B cell (primary cell): ENCODE data around the gene SOX8. TPM values are rescaled to one million over a fixed set of nuclear protein-coding genes. Genes with fewer than 3 reads are reported as not detected.

Experiments
- ATAC-seq: fragments of 200-7000 bp; cut with Tn5 transposase; one replicate; pipeline ENCODE4 v1.10.0; 2021; ENCODE audit warnings: low read depth, mild to moderate bottlenecking, moderate number of reproducible peaks, moderate library complexity
- CTCF ChIA-PET: fragments of 350-600 bp; sonication (Branson Sonifier 250); formaldehyde crosslinking; loops from one replicate; lab custom pipeline; 2021; ENCODE audit warnings: antibody characterized with exemption, inconsistent platforms; lab: Charles Lee
- POLR2A ChIA-PET: fragments of 350-600 bp; sonication (Branson Sonifier 250); formaldehyde crosslinking; loops from one replicate; lab custom pipeline; 2021; ENCODE audit warnings: antibody characterized with exemption; lab: Charles Lee
- DNase-seq: peaks from one replicate; pipeline ENCODE4 v3.0.0; 2013
- H2AFZ ChIP-seq: 2 replicates; pipeline ENCODE4 v1.6.1; 2012; ENCODE audit warnings: mild to moderate bottlenecking, low read depth, low read length; ENCODE audit not compliant: insufficient read depth, poor library complexity, severe bottlenecking
- H3K27ac ChIP-seq, 2 donors: 1 replicate in 1 of 2; 2 replicates in 1 of 2; pipeline ENCODE4 v1.5.1; 2012 to 2013; ENCODE audit warnings: low read length in 2 of 2, mild to moderate bottlenecking in 2 of 2, moderate library complexity in 1 of 2
- H3K27me3 ChIP-seq, 4 experiments: fragments of 200-600 bp in 1 of 4; sonication (generic) in 1 of 4; replicated peaks in 1 of 4; 1 replicate in 2 of 4; 2 replicates in 2 of 4; pipeline versions ENCODE4 v1.6.1 to v1.7.0; 2013 to 2016; ENCODE audit warnings: low read length in 3 of 4, mild to moderate bottlenecking in 2 of 4, mixed read lengths in 1 of 4, moderate library complexity in 1 of 4; ENCODE audit not compliant: insufficient read depth in 4 of 4, control insufficient read depth in 3 of 4; ENCODE audit errors: control extremely low read depth in 1 of 4
- H3K36me3 ChIP-seq, 2 experiments: replicated peaks in 1 of 2; 1 replicate in 1 of 2; 2 replicates in 1 of 2; pipeline versions ENCODE4 v1.6.1 to v1.7.1; 2013; ENCODE audit warnings: low read length in 1 of 2; ENCODE audit not compliant: insufficient read depth in 2 of 2, control insufficient read depth in 1 of 2; ENCODE audit errors: control extremely low read depth in 1 of 2, extremely low read depth in 1 of 2
- H3K4me1 ChIP-seq, 2 donors: fragments of 200-600 bp in 1 of 2; sonication (generic) in 1 of 2; 1 replicate in 1 of 2; 2 replicates in 1 of 2; pipeline versions ENCODE4 v1.5.1 to v1.6.1; 2013 to 2017; ENCODE audit warnings: low read length in 2 of 2; ENCODE audit not compliant: control insufficient read depth in 2 of 2, insufficient read depth in 2 of 2
- H3K4me2 ChIP-seq: replicated peaks from 2 replicates; pipeline ENCODE3; 2012; ENCODE audit warnings: mild to moderate bottlenecking, low read depth, low read length; ENCODE audit not compliant: poor library complexity, severe bottlenecking
- H3K4me3 ChIP-seq, 5 experiments: fragments of 200-600 bp in 1 of 5; sonication (generic) in 1 of 5; 1 replicate in 3 of 5; 2 replicates in 2 of 5; pipeline versions ENCODE4 v1.5.1 to v1.7.0; 2011 to 2016; ENCODE audit warnings: low read length in 4 of 5, mild to moderate bottlenecking in 4 of 5, low read depth in 2 of 5, control low read depth in 1 of 5, moderate library complexity in 1 of 5; ENCODE audit not compliant: insufficient read depth in 1 of 5; ENCODE audit errors: control extremely low read depth in 1 of 5, extremely low read depth in 1 of 5
- H3K79me2 ChIP-seq: fragments of 200-600 bp; sonication (generic); one replicate; pipeline ENCODE4 v1.6.0; 2016; ENCODE audit warnings: low read length; ENCODE audit not compliant: control insufficient read depth, insufficient read depth
- H3K9ac ChIP-seq: fragments of 200-600 bp; sonication (generic); 2 replicates; pipeline ENCODE4 v1.6.1; 2017; ENCODE audit warnings: mild to moderate bottlenecking, low read length, moderate library complexity
- H3K9me3 ChIP-seq, 3 donors: one replicate each; pipeline versions ENCODE4 v1.6.1 to v1.7.1; 2013; ENCODE audit warnings: low read length in 2 of 3; ENCODE audit not compliant: control insufficient read depth in 2 of 3, insufficient read depth in 1 of 3; ENCODE audit errors: control extremely low read depth in 1 of 3
- H4K20me1 ChIP-seq: 2 replicates; pipeline ENCODE4 v1.6.0; 2012; ENCODE audit warnings: mild to moderate bottlenecking, low read length; ENCODE audit not compliant: insufficient read depth, control insufficient read depth, poor library complexity, severe bottlenecking
- H3K27ac Mint-ChIP-seq: one replicate; pipeline ENCODE4 v1.8.0; 2021; ENCODE audit warnings: mixed read lengths
- H3K27me3 Mint-ChIP-seq: one replicate; pipeline ENCODE4 v1.8.0; 2021; ENCODE audit warnings: mixed read lengths
- H3K4me1 Mint-ChIP-seq: one replicate; pipeline ENCODE4 v1.8.0; 2021; ENCODE audit warnings: mixed read lengths
- H3K4me3 Mint-ChIP-seq: one replicate; pipeline ENCODE4 v1.8.0; 2021; ENCODE audit warnings: mixed read lengths
- H3K9me3 Mint-ChIP-seq: one replicate; pipeline ENCODE4 v1.8.0; 2022; ENCODE audit warnings: mixed read lengths; ENCODE audit not compliant: insufficient read depth
- CTCF ChIP-seq: fragments of 200-600 bp; IDR thresholded peaks from one replicate; pipeline ENCODE4 v1.8.0; 2022; ENCODE audit warnings: antibody characterized with exemption, mild to moderate bottlenecking
- EZH2 ChIP-seq: IDR thresholded peaks from 2 replicates; pipeline ENCODE4 v1.6.1; 2012; ENCODE audit warnings: borderline replicate concordance, low read depth, mild to moderate bottlenecking, moderate library complexity, low read length; ENCODE audit not compliant: insufficient read depth, poor library complexity, severe bottlenecking
- WGBS: methylation state at CpG from one replicate; pipeline ENCODE4 v1.1.5; 2013; ENCODE audit warnings: missing lambda C conversion rate; ENCODE audit not compliant: insufficient coverage; 5-methylcytosine and 5-hydroxymethylcytosine counted together
- intact Hi-C: fragments of 100-400 bp; cut with micrococcal nuclease; formaldehyde crosslinking; loops from one replicate; pipeline ENCODE4 v1.10.0; 2022
- polyA plus RNA-seq: library from polyadenylated mRNA; depleted of rRNA; stranded (reverse); fragments of >200 nt; gene quantifications from 2 replicates; pipeline ENCODE4 v1.2.3, GENCODE V29; 2012
- total RNA-seq, 2 donors: library from RNA; stranded (reverse); fragments of 120-200 nt in 1 of 2; gene quantifications; 1 replicate in 1 of 2; 2 replicates in 1 of 2; pipeline versions ENCODE4 v1.2.3 to v1.2.4, GENCODE V29; 2013 to 2022

SOX8 gene
- total and polyA plus RNA-seq, 2 donors (not counting 1 experiment from before 2014, with no cell fraction given), result 0.03 to 1.2 TPM

GRCh38 chr16:1020591-1020990 is 39.0 kb downstream of the SOX8 start:
- TF ChIP-seq CTCF (no peak), EZH2 (no peak)
- no peak overlapping the region for H3K27ac Mint-ChIP-seq
- 90% methylated on average over 9 of the region's 11 CpGs for WGBS
- Histone ChIP-seq H3K36me3 (no peaks in the 10 kb centered on the region), H3K4me2 (no peak overlapping the region), H2AFZ (no peak overlapping the region), H3K4me3 (no peak overlapping the region), H3K9ac (no peak overlapping the region), H3K27me3 (peaks cover 0 to 6% (median 0%) of the 10 kb centered on the region in 4 experiments), H3K79me2 (no peaks in the 10 kb centered on the region), H4K20me1 (no peaks in the 10 kb centered on the region), H3K9me3 (peaks cover 0 to 7% (median 0%) of the 10 kb centered on the region in 3 donors), H3K4me1 (no peaks in the 10 kb centered on the region), H3K27ac (no peak overlapping the region)
- no peaks in the 10 kb centered on the region for H3K4me1 Mint-ChIP-seq
- POLR2A ChIA-PET, result no interaction called here
- ATAC-seq, result no peak
- CTCF ChIA-PET, result no interaction called here
- peaks cover 3% of the 10 kb centered on the region for H3K27me3 Mint-ChIP-seq
- intact Hi-C loops, result no loop called here
- no peaks in the 10 kb centered on the region for H3K9me3 Mint-ChIP-seq
- H3K4me3 Mint-ChIP-seq, result no peak overlapping the region
- DNase-seq, result no peak

DNA sequence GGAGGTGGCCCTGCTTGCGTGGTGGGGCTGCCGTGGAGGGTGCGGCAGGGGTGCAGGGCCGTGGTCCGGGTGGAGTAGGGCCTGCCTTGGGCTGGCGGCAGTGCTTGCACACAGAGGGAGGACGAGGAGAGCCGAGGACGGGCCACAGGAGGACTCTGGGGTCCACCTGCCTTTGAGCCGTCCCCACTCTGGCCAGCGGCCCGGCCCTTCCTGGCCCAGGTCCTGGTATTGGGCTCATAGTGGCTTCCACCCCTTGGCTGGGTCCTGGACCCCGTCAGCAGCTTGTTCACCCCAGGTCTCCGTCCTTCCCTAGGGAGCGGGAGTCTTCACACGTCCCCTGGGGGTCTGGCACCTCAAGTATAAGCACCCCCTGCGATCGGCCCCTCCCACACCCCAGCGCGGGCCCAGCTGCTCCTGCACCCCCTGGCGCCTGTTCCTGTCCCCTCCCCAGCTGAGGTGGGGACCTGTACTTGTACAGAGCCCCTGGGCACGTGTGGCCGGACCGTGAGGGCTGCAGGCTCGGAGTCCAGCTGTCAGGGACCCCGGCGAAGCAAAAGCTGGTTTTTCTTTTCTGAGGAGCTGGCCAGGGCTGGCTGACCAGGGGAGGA is 40.1 kb downstream of the SOX8 start:
- Histone ChIP-seq H3K9me3 (peaks cover 0 to 3% (median 0%) of the 10 kb centered on the region in 3 donors), H3K9ac (no peak overlapping the region), H3K4me2 (no peak overlapping the region), H2AFZ (no peak overlapping the region), H3K27me3 (peaks cover 0 to 6% (median 0%) of the 10 kb centered on the region in 4 experiments), H3K27ac (no peak overlapping the region), H4K20me1 (no peaks in the 10 kb centered on the region), H3K4me3 (no peak overlapping the region), H3K79me2 (no peaks in the 10 kb centered on the region), H3K4me1 (no peaks in the 10 kb centered on the region), H3K36me3 (no peaks in the 10 kb centered on the region)
- TF ChIP-seq CTCF, result no peak
- TF ChIP-seq EZH2, result no peak
- 87% methylated on average over 27 of the region's 27 CpGs for WGBS
- no peaks in the 10 kb centered on the region for H3K4me1 Mint-ChIP-seq
- no peak for ATAC-seq
- H3K9me3 Mint-ChIP-seq, result no peaks in the 10 kb centered on the region
- H3K4me3 Mint-ChIP-seq, result no peak overlapping the region
- ChIA-PET CTCF (no interaction called here), POLR2A (no interaction called here)
- peaks cover 3% of the 10 kb centered on the region for H3K27me3 Mint-ChIP-seq
- intact Hi-C loops, result no loop called here
- no peak for DNase-seq
- H3K27ac Mint-ChIP-seq, result no peak overlapping the region
